ENCODE measurements around the gene PCDH17.

- TF ChIP-seq CTCF (IDR thresholded peaks at IDR 0.05) = no peak
- TF ChIP-seq POLR2AphosphoS5 (IDR thresholded peaks at IDR 0.05) = no peak
- no peak for TF ChIP-seq POLR2A (IDR thresholded peaks at IDR 0.05)
Measured at GRCh38 chr13:57673197-57673596, 41.7 kb downstream of the PCDH17 start.
